RWPE2 (cell line): ENCODE results near the gene GALNT2.

Experiments
- ATAC-seq: fragments of 200-7000 bp; cut with Tn5 transposase; 3 replicates; pipeline ENCODE4 v1.9.1; 2021; ENCODE audit warnings: low read depth
- DNase-seq: peaks from one replicate; pipeline ENCODE4 v3.0.0-alpha.2; 2020; ENCODE audit warnings: low spot score
- H3K27ac ChIP-seq: fragments of 450-650 bp; 2 replicates; pipeline ENCODE4 v1.5.1; 2017; ENCODE audit warnings: mild to moderate bottlenecking; ENCODE audit not compliant: poor library complexity, severe bottlenecking
- H3K27me3 ChIP-seq: fragments of 250-450 bp; sonication (Bioruptor Pico); 2 replicates; pipeline ENCODE4 v1.5.1; 2021; ENCODE audit warnings: mild to moderate bottlenecking, moderate library complexity; ENCODE audit not compliant: insufficient read depth, poor library complexity, severe bottlenecking
- H3K36me3 ChIP-seq: fragments of 250-450 bp; sonication (Bioruptor Pico); 2 replicates; pipeline ENCODE4 v1.5.1; 2020; ENCODE audit warnings: low read depth, mild to moderate bottlenecking, moderate library complexity
- H3K4me1 ChIP-seq: fragments of 250-450 bp; sonication (Bioruptor Pico); 2 replicates; pipeline ENCODE4 v1.5.1; 2021; ENCODE audit warnings: mild to moderate bottlenecking, moderate library complexity; ENCODE audit not compliant: insufficient read depth, poor library complexity, severe bottlenecking
- H3K4me3 ChIP-seq: fragments of 250-450 bp; sonication (Bioruptor Pico); 2 replicates; pipeline ENCODE4 v1.5.1; 2021; ENCODE audit warnings: mild to moderate bottlenecking, moderate library complexity; ENCODE audit not compliant: severe bottlenecking
- H3K9me3 ChIP-seq: fragments of 250-450 bp; sonication (Bioruptor Pico); 2 replicates; pipeline ENCODE4 v1.5.1; 2021; ENCODE audit warnings: mild to moderate bottlenecking, moderate library complexity; ENCODE audit not compliant: severe bottlenecking
- TF ChIP-seq, protein P1 (sequence below): fragments of 450-650 bp; IDR thresholded peaks from one replicate; pipeline ENCODE4 v1.5.1; 2017; ENCODE audit warnings: mild to moderate bottlenecking, moderate library complexity; ENCODE audit not compliant: poor library complexity, severe bottlenecking

The GALNT2 gene

DNA sequence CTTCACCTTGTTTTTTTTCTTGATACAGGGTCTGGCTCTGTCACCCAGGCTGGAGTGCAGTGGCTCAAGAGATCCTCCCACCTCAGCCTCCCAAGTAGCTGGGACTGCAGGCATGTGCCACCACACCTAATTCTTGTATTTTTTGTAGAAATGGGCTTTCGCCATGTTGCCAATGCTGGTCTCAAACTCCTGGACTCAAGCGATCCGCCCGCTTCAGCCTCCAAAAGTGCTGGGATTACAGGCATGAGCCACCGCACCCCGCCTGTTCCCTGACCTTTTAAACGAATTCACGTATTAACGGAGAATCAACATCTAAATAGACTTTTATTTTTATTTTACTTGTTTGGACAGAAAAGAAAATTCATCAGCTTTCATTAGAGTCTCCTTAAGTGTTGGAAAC is 254.3 kb downstream of the GALNT2 start:
- DNase-seq, result no peak
- Histone ChIP-seq H3K27me3 (no peaks in the 10 kb centered on the region), H3K27ac (no peak overlapping the region), H3K4me1 (no peaks in the 10 kb centered on the region), H3K9me3 (no peaks in the 10 kb centered on the region), H3K4me3 (no peak overlapping the region), H3K36me3 (no peaks in the 10 kb centered on the region)
- ATAC-seq, result no peak
- TF ChIP-seq, protein P1, sequence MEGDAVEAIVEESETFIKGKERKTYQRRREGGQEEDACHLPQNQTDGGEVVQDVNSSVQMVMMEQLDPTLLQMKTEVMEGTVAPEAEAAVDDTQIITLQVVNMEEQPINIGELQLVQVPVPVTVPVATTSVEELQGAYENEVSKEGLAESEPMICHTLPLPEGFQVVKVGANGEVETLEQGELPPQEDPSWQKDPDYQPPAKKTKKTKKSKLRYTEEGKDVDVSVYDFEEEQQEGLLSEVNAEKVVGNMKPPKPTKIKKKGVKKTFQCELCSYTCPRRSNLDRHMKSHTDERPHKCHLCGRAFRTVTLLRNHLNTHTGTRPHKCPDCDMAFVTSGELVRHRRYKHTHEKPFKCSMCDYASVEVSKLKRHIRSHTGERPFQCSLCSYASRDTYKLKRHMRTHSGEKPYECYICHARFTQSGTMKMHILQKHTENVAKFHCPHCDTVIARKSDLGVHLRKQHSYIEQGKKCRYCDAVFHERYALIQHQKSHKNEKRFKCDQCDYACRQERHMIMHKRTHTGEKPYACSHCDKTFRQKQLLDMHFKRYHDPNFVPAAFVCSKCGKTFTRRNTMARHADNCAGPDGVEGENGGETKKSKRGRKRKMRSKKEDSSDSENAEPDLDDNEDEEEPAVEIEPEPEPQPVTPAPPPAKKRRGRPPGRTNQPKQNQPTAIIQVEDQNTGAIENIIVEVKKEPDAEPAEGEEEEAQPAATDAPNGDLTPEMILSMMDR, result no peak

DNA sequence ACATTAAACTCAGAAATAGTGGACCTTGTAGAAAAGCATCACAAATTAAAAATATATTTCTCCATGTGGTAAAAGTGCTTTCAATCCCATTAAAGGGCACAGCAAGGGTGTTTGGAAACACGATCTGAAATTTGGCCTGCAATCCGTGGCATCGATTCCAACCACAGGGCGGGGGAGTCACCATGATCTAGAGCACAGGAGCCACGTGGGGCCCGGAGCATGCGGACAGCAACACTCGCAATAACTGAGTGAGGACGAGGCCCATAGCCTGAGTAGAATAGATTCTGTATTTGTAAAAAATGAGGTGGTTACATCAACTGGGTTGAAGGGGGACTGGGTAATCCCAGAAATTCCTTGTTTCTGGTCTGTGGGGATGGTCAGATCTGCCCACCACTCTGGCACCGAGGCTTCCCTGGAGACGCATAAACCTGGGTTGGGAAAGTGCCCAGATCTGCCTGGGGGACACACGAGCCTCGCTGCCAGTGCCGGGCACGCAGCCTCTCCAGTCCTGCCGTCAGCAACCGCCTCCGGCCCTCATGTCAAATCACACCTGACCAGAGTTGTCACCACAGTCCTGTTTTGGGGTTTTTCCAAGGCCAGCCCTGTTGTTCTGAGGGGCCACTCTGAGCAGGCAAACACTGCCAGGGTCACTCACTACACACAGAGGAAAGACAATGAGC is 254.8 kb downstream of the GALNT2 start:
- DNase-seq, result no peak
- no peaks in the 10 kb centered on the region for H3K27me3 ChIP-seq
- no peaks in the 10 kb centered on the region for H3K36me3 ChIP-seq
- no peak for ATAC-seq
- H3K4me3 ChIP-seq, result no peak overlapping the region
- TF ChIP-seq, protein P1, result no peak
- no peaks in the 10 kb centered on the region for H3K9me3 ChIP-seq
- H3K27ac ChIP-seq, result no peak overlapping the region
- no peaks in the 10 kb centered on the region for H3K4me1 ChIP-seq

DNA sequence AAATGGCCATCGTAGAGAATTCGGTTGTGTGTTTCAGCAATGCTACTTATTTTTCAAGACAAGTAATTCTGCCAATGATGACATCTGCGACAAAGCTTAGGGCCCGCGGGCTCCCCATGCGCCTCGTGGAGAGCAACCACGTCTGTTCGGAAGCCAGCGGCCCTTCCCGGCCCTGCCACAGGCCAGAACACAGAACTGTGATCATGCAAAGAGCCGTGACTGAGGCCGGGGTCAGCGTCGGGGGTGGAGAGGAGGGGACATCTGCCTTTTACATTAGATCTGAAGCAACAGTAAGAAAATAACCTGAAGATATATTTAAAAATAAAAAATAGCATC is 255.4 kb downstream of the GALNT2 start:
- H3K27me3 ChIP-seq, result no peaks in the 10 kb centered on the region
- TF ChIP-seq, protein P1, result no peak
- H3K9me3 ChIP-seq, result no peaks in the 10 kb centered on the region
- no peaks in the 10 kb centered on the region for H3K36me3 ChIP-seq
- no peak for ATAC-seq
- no peak overlapping the region for H3K27ac ChIP-seq
- DNase-seq, result no peak
- no peak overlapping the region for H3K4me3 ChIP-seq
- H3K4me1 ChIP-seq, result peaks cover 1% of the 10 kb centered on the region

GRCh38 chr1:230322967-230323547 is 256.0 kb downstream of the GALNT2 start:
- no peaks in the 10 kb centered on the region for H3K27me3 ChIP-seq
- H3K9me3 ChIP-seq, result no peaks in the 10 kb centered on the region
- DNase-seq (no peak), ATAC-seq (no peak)
- H3K36me3 ChIP-seq, result no peaks in the 10 kb centered on the region
- peaks cover 8% of the 10 kb centered on the region for H3K4me1 ChIP-seq
- TF ChIP-seq, protein P1, result no peak
- no peak overlapping the region for H3K27ac ChIP-seq
- no peak overlapping the region for H3K4me3 ChIP-seq

DNA sequence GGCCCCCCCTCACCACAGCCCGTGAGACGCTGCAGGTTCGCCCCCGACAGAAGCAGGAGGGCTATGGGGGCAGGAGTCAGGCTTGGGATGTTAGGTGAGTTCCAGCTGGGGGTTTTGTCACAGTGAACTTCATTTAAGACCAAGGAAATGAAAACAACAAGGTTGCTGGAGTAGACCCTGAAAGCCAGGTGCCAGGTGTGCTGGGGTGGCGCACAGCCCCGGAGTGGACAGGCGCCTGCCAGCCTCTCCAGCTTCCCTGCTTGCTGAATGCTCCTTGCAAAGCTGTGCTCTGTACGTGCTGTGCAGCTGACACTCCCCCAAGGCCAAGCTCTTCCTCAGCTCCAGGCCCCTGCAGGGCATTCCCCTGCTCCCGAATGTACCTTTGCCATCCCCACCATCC is 256.6 kb downstream of the GALNT2 start:
- H3K36me3 ChIP-seq, result no peaks in the 10 kb centered on the region
- no peaks in the 10 kb centered on the region for H3K27me3 ChIP-seq
- DNase-seq, result no peak
- H3K4me3 ChIP-seq, result no peak overlapping the region
- no peak overlapping the region for H3K27ac ChIP-seq
- H3K9me3 ChIP-seq, result no peaks in the 10 kb centered on the region
- H3K4me1 ChIP-seq, result peaks cover 13% of the 10 kb centered on the region
- ATAC-seq, result no peak
- TF ChIP-seq, protein P1, result no peak
